Endothelial cell of umbilical vein (primary cell): ENCODE measurements around the gene HIC2. TPM values are rescaled to one million over a fixed set of nuclear protein-coding genes. Genes with fewer than 3 reads are reported as not detected.

Experiments used
- BruUV-seq: library from RNA; stranded (reverse); fragments of 400-500 nt; replicated peaks from 2 replicates; lab custom pipeline; 2021; lab: Mats Ljungman, UMichigan
- CTCF ChIA-PET: fragments of 300-600, 350-600 bp; sonication (Branson Sonifier 250); formaldehyde crosslinking; loops from one replicate; lab custom pipeline; 2021; ENCODE audit warnings: antibody characterized with exemption, inconsistent platforms; lab: Charles Lee
- POLR2A ChIA-PET: fragments of 300-600, 350-600 bp; sonication (Branson Sonifier 250); formaldehyde crosslinking; loops from one replicate; lab custom pipeline; 2021; ENCODE audit warnings: antibody characterized with exemption, inconsistent platforms; lab: Charles Lee
- DNase-seq: peaks from one replicate; pipeline ENCODE4 v3.0.0-alpha.2; 2011; ENCODE audit warnings: low read depth, low spot score
- FAIRE-seq: peaks from 2 replicates; lab custom pipeline; 2011; peaks lifted over from hg19 to GRCh38; lab: Jason Lieb, UNC
- H2AFZ ChIP-seq: 2 replicates; pipeline ENCODE4 v1.6.0; 2012; ENCODE audit warnings: low read depth, low read length, control low read depth, inconsistent platforms
- H3K27ac ChIP-seq: 2 replicates; pipeline ENCODE4 v1.5.1; 2011; ENCODE audit warnings: low read depth, mild to moderate bottlenecking, control low read depth, low read length, moderate library complexity; ENCODE audit not compliant: insufficient read depth
- H3K27me3 ChIP-seq, 2 experiments: 2 replicates each; pipeline versions ENCODE4 v1.6.0 to v1.6.1; 2011; ENCODE audit warnings: low read length in 2 of 2, mixed read lengths in 1 of 2; ENCODE audit not compliant: control insufficient read depth in 2 of 2, insufficient read depth in 2 of 2
- H3K36me3 ChIP-seq, 2 experiments: 2 replicates in 1 of 2; 3 replicates in 1 of 2; pipeline ENCODE4 v1.5.1; 2011; ENCODE audit warnings: low read length in 2 of 2, mild to moderate bottlenecking in 1 of 2, moderate library complexity in 1 of 2; ENCODE audit not compliant: control insufficient read depth in 2 of 2, insufficient read depth in 2 of 2; ENCODE audit errors: extremely low read depth in 1 of 2
- H3K4me1 ChIP-seq: 3 replicates; pipeline ENCODE4 v1.5.1; 2011; ENCODE audit warnings: mild to moderate bottlenecking, low read length; ENCODE audit not compliant: control insufficient read depth, insufficient read depth; ENCODE audit errors: extremely low read depth
- H3K4me2 ChIP-seq: 2 replicates; pipeline ENCODE4 v1.6.1; 2011; ENCODE audit warnings: low read length, control low read depth, mixed read lengths; ENCODE audit not compliant: insufficient read depth
- H3K4me3 ChIP-seq, 3 experiments: fragments of 200-600 bp in 1 of 3; sonication (generic), shearing (Covaris generic) in 1 of 3; replicated peaks in 1 of 3; 2 replicates each; pipeline ENCODE4 v1.5.1; 2011 to 2016; ENCODE audit warnings: control low read depth in 3 of 3, low read length in 3 of 3, mild to moderate bottlenecking in 2 of 3, inconsistent platforms in 1 of 3, low read depth in 1 of 3, moderate library complexity in 1 of 3; ENCODE audit not compliant: insufficient read depth in 1 of 3
- H3K79me2 ChIP-seq: 2 replicates; pipeline ENCODE4 v1.6.0; 2012; ENCODE audit warnings: low read length, inconsistent platforms; ENCODE audit not compliant: control insufficient read depth, insufficient read depth
- H3K9ac ChIP-seq: replicated peaks from 2 replicates; pipeline ENCODE3; 2011; ENCODE audit warnings: low read length, control low read depth; ENCODE audit not compliant: insufficient read depth; ENCODE audit errors: extremely low read depth
- H3K9me1 ChIP-seq: replicated peaks from 3 replicates; pipeline ENCODE4 v1.6.0; 2011; ENCODE audit warnings: mild to moderate bottlenecking, low read length; ENCODE audit not compliant: control insufficient read depth, insufficient read depth; ENCODE audit errors: extremely low read depth
- H3K9me3 ChIP-seq: replicated peaks from 2 replicates; pipeline ENCODE4 v1.5.1; 2012; ENCODE audit warnings: low read length, inconsistent platforms; ENCODE audit not compliant: control insufficient read depth, insufficient read depth
- H4K20me1 ChIP-seq: replicated peaks from 2 replicates; pipeline ENCODE3; 2011; ENCODE audit warnings: mild to moderate bottlenecking, low read length; ENCODE audit not compliant: control insufficient read depth, insufficient read depth; ENCODE audit errors: extremely low read depth
- CTCF ChIP-seq, 2 donors: IDR thresholded peaks; 1 replicate in 1 of 2; 2 replicates in 1 of 2; pipeline ENCODE4 v1.5.1; 2011; ENCODE audit warnings: low read length in 2 of 2, mild to moderate bottlenecking in 2 of 2, moderate library complexity in 2 of 2, control low read depth in 1 of 2, inconsistent platforms in 1 of 2, low read depth in 1 of 2; ENCODE audit not compliant: insufficient read depth in 1 of 2; ENCODE audit errors: extremely low read depth in 1 of 2
- EZH2 ChIP-seq: IDR thresholded peaks from 2 replicates; pipeline ENCODE4 v1.6.1; 2012; ENCODE audit warnings: borderline replicate concordance, low read depth, mild to moderate bottlenecking, moderate library complexity, low read length, inconsistent platforms; ENCODE audit not compliant: severe bottlenecking
- FOS ChIP-seq: IDR thresholded peaks from 2 replicates; pipeline ENCODE4 v1.6.1; 2011; ENCODE audit warnings: mild to moderate bottlenecking, low read length, moderate library complexity, borderline replicate concordance; ENCODE audit not compliant: insufficient read depth
- GATA2 ChIP-seq: IDR thresholded peaks from 2 replicates; pipeline ENCODE4 v1.7.0; 2011; ENCODE audit warnings: low read depth, mild to moderate bottlenecking, moderate library complexity, mixed read lengths, low read length; ENCODE audit not compliant: insufficient read length, insufficient read depth
- JUN ChIP-seq: IDR thresholded peaks from 2 replicates; pipeline ENCODE4 v1.6.1; 2011; ENCODE audit warnings: borderline replicate concordance, low read depth; ENCODE audit not compliant: insufficient read length, insufficient read depth
- MYC ChIP-seq: IDR thresholded peaks from one replicate; pipeline ENCODE4 v1.6.1; 2011; ENCODE audit warnings: mild to moderate bottlenecking, low read depth, low read length
- POLR2AphosphoS5 ChIP-seq: IDR thresholded peaks from 2 replicates; pipeline ENCODE4 v1.6.1; 2012; ENCODE audit warnings: low read depth, mild to moderate bottlenecking, control low read depth, low read length, moderate library complexity; ENCODE audit not compliant: insufficient read depth
- dilution Hi-C: fragments of 300-500 bp; cut with MboI; formaldehyde crosslinking; loops from one replicate; pipeline ENCODE4 v1.15.0; 2019; ENCODE audit warnings: low sequenced_read_pairs; ENCODE audit not compliant: extremely low pct_ligation_motif_present
- intact Hi-C: fragments of 100-400 bp; cut with micrococcal nuclease; formaldehyde crosslinking; loops from one replicate; pipeline ENCODE4 v1.10.0; 2022
- polyA plus RNA-seq, 4 experiments: library from polyadenylated mRNA; depleted of rRNA in 3 of 4; stranded (reverse) in 3 of 4; unstranded in 1 of 4; fragments of >200 nt; gene quantifications; 2 replicates each; pipeline versions ENCODE4 v1.2.1 to v1.2.3, GENCODE V29; 2011 to 2012; ENCODE audit warnings: missing spikeins in 1 of 4
- total RNA-seq: library from RNA; stranded (reverse); gene quantifications from 2 replicates; pipeline ENCODE4 v1.2.3, GENCODE V29; 2021

Gene HIC2
- total and polyA plus RNA-seq, 2 donors (not counting 3 experiments of a cell fraction or from before 2014, with no cell fraction given) = 1.9 to 4.9 TPM

GRCh38 chr22:21455334-21456089 is 38.3 kb downstream of the HIC2 start:
- Histone ChIP-seq H3K9me1 (no peaks in the 10 kb centered on the region), H3K27ac (no peak overlapping the region), H4K20me1 (no peaks in the 10 kb centered on the region), H3K4me2 (no peak overlapping the region), H3K9me3 (no peaks in the 10 kb centered on the region), H3K79me2 (no peaks in the 10 kb centered on the region), H3K27me3 (no peaks in the 10 kb centered on the region), H3K4me1 (no peaks in the 10 kb centered on the region), H2AFZ (no peak overlapping the region), H3K36me3 (no peaks in the 10 kb centered on the region), H3K9ac (no peak overlapping the region), H3K4me3 (no peak overlapping the region)
- dilution Hi-C loops (no loop called here), intact Hi-C loops (no loop called here)
- no peak for FAIRE-seq
- BruUV-seq = no TSS peak
- POLR2A ChIA-PET = no interaction called here
- DNase-seq = no peak
- TF ChIP-seq FOS (no peak), POLR2AphosphoS5 (no peak), EZH2 (no peak), GATA2 (no peak), MYC (no peak), JUN (no peak), CTCF (IDR thresholded peaks at IDR 0.05; ENCODE audit: extremely low read depth in 1 of 2, insufficient read depth in 1 of 2, low read depth in 1 of 2, low read length in 2 of 2) (no peak)
- CTCF ChIA-PET = no interaction called here
